GM18505 (cell line): ENCODE measurements around the gene MSS51.

ENCODE experiments used
- ATAC-seq: cut with Tn5 transposase; IDR thresholded peaks from one replicate; pipeline ENCODE4 v1.9.1; 2021; ENCODE audit not compliant: unreplicated experiment
- POLR2A ChIP-seq: IDR thresholded peaks from 4 replicates; pipeline ENCODE4 v1.6.1; 2011; ENCODE audit warnings: borderline replicate concordance; ENCODE audit not compliant: insufficient read depth, insufficient read length; ENCODE audit errors: extremely low read depth

MSS51 gene

GRCh38 chr10:73439605-73440312 is 6.4 kb upstream of the MSS51 start:
- no peak for ATAC-seq
- TF ChIP-seq POLR2A = no peak

- ATAC-seq = no peak
- TF ChIP-seq POLR2A = no peak
Measured at GRCh38 chr10:73439055-73439454, 5.7 kb upstream of the MSS51 start.

DNA sequence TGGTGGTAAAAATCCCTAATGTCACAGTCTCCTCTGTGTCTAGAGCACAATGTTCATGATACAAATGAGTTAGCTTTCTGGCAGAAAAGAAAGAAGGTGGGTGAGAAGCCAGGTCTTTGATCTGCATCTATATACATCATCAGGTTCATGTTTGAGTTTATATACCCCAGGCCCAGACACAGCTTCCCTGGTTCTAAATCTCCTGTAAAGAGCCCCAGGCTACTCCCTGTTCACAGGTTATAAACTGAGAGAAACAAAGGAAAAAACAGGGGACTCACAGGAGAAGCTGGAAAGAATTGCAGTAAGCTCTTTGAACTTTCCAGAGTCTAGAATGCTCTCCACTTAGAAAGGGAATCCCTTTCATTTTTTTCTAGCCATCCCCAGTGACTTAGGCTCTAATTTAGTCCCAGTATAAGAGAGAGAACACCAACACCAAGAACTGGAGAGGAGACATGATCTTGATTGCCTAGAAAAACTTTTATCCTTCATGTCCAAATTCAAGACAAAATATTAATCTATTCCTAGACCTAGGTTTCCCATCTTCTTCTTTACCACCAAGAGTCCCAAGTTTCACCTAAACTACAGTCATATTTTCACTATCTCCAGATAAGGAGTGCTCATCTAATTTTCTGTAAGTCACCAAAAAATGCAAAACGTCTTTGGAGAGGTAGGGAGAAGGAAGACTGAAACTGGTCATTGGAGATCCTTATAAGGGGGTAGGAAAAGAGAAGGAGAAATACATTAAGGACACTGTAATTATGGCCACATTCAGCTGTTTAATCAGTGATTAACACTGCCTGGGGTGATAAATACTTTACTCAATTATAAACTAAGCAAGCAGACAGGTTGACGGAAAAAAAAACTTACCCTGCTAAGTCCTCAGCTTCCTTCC is 469 bp downstream of the MSS51 start:
- TF ChIP-seq POLR2A = no peak
- ATAC-seq = no peak

DNA sequence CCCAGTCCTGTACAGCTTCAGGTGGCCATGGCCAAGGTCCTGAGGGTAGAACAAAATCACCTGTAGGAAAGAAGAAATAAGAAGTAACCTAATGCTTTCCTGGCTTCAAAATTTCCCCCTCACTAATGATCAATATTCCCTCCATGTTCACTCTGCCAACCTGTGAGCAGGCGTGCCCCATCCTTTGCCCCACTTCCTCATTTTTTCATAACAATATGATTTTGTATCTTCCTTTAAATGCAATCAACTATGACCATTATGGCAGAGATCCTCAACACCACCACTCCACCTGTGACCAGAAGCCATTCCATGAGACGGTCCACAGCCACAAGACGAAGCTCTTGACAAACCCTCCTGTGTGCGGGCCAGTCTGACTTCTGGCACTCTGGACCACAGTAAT is 7.0 kb downstream of the MSS51 start:
- no peak for ATAC-seq
- TF ChIP-seq POLR2A = no peak

DNA sequence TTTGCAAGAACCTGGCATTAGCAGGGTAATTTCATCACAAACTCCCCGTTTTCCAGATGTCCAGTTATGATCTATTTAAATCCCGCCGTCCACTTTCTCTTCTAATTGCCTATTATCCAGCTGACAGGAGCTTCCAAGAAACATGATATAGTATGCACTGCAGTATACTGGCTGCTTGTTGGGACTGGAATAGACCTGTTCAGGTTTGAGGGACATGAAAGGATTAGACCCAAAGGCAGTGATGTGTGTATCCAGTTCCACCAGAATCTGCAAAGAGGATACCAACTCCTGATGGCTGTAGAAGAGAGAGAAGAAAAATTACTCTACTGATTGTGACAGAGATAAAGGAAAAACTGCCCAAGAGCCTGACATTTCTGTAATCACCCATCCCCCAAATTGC is 8.9 kb downstream of the MSS51 start:
- no peak for TF ChIP-seq POLR2A
- ATAC-seq = no peak

- no peak for TF ChIP-seq POLR2A
- no peak for ATAC-seq
Measured at GRCh38 chr10:73423309-73423708, 10.1 kb downstream of the MSS51 start.

GRCh38 chr10:73416571-73416970 is 16.8 kb downstream of the MSS51 start:
- no peak for TF ChIP-seq POLR2A
- ATAC-seq = no peak

DNA sequence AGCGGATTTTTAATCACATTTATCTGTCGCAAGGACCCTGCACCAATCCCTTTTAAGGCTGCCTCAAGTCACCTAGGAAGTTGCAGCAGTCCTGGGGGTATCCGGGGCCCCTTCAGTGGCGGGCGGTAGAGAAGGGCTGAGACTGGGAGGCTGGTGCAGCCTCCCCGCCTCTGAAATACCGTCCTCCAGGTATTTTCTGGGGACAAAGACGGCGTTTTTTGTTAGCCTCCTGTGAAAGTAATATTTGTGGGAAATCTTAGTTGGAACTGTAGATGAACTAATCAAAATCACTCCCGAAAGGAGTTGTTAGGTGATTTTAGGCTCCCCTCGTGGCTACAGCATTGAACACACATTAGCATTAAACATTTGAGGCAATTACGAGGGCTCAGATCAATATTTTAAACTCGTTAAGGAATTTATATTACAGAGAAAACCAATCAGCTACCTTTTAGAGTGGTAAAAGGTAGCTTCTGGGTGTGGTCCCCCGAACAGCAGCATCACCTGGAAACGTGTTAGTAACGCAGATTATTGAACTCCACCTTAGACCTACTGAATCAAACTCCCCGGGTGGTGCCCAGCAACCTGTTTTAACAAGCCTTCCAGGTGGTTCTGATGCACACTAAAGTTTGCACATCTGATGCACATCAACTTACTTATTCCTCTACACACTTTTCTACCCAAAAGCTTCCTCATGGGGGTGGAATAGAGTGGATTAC is 19.0 kb downstream of the MSS51 start:
- peak; percentile 20 for ATAC-seq
- TF ChIP-seq POLR2A = no peak

DNA sequence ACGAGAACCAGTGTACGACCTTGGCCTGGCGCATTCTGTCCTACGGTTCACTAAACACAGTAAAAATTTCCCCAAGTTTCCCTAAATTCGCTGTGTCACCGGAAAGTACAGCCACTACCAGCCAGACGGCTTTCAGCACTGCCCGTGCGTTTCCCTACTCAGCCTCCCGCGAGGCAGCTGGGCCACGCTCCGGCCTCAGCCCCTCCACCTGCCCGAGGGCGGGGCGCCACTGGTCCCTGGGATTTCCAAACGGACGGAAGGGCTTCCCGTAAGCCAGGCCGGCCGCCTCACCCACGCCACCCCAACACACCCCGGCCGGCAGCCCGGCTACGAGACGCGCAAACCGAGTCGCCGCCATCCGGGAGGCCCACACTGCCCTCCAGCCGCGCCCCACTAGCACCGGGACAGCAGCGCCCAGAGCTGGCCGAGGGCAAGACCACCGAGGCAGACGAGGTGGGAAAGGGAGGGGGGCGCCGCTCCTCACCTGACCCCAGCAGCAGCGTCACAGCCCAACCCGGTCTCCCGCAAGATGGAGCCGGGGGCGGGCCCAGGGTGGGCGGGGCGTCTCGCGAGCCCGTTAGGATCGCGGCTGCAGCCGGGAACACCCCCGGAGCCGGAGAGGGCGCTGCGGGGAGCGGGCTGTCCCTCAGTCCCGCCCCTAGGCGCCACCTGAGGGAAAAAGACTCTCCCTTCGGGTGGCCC is 19.7 kb downstream of the MSS51 start, which contains the start of gene ANXA7:
Gene ANXA7 (minus strand): TSS at position 531 of the 702 bp plus-strand sequence. CDS start 13,202 bp downstream, outside the sequence.
- peak; percentile 83 for ATAC-seq
- TF ChIP-seq POLR2A = peak; percentile 74

DNA sequence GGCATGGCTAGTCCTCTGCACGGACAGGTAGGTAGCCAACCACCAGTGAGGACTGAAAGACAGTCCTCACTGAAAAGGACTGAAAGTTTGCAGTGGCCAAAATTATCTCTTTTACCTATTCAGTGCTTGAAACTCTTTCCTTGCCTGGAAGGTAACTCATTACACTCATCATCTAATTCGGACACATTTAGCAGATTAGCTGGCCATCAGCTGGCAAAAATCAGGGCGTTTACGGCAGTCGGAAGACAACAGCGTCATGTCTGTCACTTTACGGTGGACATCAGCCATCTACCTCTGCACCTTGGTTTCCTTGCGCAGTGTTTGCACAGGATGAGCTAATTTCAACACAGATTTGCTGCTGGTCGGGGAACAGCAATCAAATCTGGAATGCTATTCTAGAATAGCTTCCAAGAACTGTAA is 20.2 kb downstream of the MSS51 start:
- peak; percentile 15 for ATAC-seq
- TF ChIP-seq POLR2A = no peak

GRCh38 chr10:73410897-73411296 is 22.5 kb downstream of the MSS51 start:
- TF ChIP-seq POLR2A = no peak
- ATAC-seq = no peak

- no peak for ATAC-seq
Measured at GRCh38 chr10:73408978-73409521, 24.3 kb downstream of the MSS51 start.

DNA sequence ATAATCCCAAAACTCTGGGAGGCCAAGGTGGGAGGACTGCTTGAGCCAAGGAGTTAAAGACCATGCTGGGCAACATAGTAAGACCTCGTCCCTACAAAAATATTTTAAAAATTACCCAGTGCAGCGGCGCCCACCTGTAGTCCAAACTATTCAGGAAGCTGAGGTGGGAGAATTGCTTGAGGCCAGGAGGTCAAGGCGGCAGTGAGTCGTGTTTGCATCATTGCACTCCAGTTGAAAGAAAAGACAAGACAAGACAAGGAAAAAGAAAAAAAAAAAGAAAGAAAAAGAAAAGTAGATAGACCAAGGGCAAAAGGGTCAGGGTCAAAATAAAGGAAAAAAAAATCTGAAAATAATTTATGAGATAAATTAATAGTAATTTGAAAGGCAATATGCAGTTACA is 25.3 kb downstream of the MSS51 start:
- no peak for ATAC-seq
- no peak for TF ChIP-seq POLR2A

More at GRCh38 chr10:73408978-73409521, 24.3 kb downstream of the MSS51 start:
- TF ChIP-seq POLR2A = no peak

GRCh38 chr10:73407495-73407894 is 25.9 kb downstream of the MSS51 start:
- TF ChIP-seq POLR2A = no peak
- no peak for ATAC-seq
